HG03097 (cell line): ENCODE results near the gene GPR62.
A peak's percentile ranks its signal among the peaks of the same experiment; 100 is the strongest.

Source experiments
- ATAC-seq: cut with Tn5 transposase; IDR thresholded peaks from one replicate; pipeline ENCODE4 v1.9.1; 2021; ENCODE audit not compliant: unreplicated experiment, low FRiP score

GPR62 gene

DNA sequence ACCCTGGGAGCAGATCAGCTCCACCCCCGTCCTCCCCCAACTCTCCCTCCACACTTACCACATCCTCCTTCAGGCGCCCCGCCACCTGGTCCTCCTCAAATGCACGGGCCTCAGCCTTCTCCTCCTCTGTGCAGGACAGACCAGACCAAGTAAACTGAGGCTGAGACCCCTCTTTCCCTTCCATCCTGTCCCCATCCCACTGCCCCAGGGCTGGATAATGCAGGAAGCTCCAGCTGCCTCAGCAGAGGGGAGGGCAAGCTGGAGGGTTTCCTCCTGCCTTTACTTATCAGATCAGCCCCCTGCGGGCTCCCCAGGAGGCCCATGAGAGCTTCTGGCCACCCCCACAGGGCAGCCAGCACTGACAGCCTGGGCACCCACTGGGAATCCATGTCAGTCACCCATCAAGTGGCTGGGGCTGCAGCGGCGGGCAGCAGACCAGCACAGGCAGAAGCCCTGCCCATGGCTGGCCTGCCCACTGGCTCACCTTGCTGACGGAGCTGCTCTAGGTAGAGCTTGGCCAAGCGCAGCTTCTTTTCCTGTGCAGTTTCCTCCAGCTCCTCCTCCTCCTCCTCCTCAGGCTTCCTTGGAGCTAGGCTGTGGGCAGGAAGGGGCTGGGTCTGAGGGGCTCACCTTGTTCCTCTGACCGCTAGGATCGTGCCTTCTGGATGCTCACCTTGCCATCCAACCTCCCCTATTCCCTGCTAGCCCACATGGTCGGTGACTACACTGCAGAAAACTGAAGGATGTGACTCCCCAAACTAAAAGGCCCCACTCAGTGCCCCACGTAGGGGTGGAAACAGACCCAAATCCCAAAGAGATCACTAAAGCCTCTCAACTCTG lies 17.4 kb upstream of the GPR62 start:
- no peak for ATAC-seq

DNA sequence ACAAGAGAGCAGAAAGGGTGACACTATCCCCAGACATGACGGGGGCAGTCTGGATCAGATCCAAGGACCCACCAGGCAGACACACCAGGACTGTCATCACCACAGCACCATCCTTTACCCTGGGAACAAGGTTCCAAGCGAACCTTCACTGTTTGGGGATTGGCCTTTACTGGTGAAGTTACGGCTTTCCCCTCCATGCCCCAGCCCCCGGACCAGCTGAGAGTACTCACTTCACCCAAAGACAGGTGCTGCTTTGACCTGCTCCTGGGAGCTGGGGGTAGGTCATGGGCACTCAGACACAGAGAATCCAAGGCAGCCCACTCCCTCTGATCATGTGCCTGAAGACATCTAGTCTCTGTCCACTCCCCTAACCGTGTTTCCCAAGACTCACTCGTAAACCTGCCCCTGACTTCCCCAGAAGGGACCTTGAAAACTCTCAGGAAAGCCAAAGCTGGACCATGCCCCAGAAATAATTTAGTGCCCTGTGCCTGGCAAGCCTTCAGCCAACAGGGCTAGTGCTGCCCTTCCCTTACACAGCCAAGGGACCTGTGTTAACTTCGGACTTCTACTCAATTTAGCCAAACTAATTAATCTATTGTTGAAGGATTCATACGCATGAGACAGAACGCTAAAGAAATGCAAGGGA lies 16.3 kb upstream of the GPR62 start:
- no peak for ATAC-seq

DNA sequence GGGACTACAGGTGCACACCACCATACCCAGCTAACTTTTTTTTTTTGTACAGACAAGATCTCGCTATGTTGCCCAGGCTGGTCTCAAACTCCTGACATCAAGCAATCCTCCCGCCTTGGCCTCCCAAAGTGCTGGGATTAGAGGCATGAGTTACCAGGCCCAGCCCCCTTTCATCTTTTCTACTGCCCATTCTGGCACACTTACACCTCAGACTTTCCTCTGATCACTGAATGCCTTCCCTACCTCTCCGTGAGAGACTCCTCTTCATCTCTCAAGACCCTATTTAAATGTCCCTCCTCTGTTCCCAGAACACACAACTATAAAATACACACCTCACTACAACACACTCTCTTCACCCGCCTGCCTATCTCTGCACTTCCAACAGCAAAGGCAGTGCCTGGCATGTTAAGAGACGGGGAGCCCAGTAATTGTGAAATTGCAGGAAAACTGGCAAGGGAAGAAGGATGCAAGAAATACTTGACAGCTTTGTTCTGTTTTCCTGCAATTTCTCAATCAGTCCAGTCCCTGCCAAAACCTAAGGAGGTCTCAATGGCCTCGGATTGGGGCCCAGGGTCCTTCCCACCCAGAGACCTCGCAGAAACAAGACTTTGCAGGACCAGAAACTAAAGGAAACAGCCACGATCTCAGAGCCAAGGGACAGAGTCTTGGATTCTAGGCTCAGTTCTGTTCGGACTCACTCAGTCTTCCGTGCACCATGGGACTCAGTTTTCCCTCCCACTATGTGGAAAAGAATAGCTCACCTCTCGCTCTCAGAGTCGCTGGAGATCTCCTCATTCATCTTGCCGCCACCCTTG lies 14.3 kb upstream of the GPR62 start:
- no peak for ATAC-seq

DNA sequence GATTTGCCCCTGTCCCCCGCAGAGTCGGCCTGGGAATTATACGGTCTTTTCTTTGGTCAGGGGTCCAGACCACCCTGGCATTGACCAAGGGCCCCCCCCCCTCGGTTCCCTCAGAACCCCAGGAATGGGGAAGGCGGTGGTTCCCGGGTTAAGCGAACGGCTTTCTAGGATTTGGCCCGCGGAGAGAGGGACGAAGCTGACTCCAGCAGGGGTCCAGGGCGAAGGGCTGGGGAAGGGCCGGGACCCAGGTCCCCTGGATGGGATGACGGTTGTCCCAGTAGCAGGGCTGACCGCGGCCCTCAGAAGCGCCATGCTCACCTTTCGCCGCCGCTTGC lies 13.8 kb upstream of the GPR62 start:
- ATAC-seq: no peak

DNA sequence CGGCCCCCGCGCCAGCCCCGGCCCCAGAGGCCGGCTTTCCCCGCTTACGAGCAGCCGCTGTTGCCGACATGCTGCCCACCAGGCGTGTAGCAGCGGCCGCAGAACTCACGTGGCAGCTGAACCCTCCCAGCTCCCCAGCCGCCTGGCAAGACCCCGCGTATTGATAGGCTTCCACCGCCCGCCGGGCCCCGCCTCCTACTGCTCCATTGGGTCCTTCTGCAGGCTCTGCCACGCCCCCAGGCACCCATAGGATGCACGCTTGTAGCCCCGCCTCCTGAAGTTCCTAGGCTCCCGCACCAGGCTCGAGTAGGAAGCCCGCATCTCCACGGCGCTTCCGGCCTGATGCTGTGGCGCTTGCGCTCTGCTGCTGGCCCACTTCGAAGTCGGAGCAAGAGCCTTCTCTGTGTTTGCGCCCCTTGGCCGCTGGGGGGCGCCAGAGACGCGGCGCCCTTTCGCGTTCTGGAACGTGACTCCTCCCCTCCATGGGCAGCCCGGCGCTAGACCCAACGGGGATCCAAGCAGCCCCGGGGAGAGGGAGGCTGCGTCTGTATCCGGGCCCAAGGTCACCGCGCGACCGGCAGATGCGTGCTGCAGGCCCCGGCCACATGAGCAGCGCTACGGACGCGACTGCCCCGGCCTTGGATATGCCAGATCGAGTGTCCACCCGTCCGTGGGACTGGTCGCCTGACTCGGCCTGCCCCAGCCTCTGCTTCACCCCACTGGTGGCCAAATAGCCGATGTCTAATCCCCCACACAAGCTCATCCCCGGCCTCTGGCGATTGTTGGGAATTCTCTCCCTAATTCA lies 13.2 kb upstream of the GPR62 start, which contains the start of the genes PARP3 and RRP9:
Gene PARP3, plus strand, starts transcription at position 566 of the 805 bp plus-strand sequence. CDS start 993 bp downstream, outside the sequence.
Gene RRP9, minus strand, starts transcription at position 107 of the 805 bp plus-strand sequence. Its CDS starts 37 bp downstream, at position 70.
- ATAC-seq: peak; percentile 88

DNA sequence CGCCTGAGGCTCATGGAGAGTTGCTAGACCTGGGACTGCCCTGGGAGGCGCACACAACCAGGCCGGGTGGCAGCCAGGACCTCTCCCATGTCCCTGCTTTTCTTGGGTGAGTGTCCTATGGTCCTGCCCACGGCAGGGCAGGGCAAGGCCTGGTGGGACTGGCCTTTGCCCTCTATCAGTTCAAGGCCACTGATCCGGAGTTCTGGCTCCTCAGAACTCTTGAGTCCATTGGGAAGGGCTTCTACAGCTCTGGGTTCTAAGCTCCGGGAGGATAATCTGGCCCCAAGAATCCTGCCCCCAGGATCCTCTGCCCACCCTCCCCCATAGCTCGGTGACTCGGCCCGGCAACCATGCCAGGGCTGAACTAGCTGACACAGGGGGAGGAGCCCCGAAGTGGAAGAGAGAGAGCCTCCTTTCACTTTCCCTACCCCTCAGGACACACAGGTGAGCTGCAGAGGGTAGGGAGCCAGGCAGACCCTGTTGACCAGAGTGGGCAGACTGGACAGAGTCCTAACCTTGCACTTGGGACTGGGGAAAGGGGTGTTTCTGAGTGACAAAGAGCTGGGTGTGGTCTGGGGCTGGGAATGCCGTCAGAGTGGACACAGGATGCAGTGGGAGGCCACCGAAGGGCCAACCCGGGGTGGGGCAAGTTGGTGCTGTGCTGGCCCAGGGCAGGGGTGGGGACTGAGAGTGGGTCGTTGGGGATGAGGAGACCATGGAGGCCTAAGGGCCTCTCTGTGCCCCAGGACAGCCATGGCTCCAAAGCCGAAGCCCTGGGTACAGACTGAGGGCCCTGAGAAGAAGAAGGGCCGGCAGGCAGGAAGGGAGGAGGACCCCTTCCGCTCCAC lies 12.4 kb upstream of the GPR62 start:
- peak; percentile 0 for ATAC-seq

DNA sequence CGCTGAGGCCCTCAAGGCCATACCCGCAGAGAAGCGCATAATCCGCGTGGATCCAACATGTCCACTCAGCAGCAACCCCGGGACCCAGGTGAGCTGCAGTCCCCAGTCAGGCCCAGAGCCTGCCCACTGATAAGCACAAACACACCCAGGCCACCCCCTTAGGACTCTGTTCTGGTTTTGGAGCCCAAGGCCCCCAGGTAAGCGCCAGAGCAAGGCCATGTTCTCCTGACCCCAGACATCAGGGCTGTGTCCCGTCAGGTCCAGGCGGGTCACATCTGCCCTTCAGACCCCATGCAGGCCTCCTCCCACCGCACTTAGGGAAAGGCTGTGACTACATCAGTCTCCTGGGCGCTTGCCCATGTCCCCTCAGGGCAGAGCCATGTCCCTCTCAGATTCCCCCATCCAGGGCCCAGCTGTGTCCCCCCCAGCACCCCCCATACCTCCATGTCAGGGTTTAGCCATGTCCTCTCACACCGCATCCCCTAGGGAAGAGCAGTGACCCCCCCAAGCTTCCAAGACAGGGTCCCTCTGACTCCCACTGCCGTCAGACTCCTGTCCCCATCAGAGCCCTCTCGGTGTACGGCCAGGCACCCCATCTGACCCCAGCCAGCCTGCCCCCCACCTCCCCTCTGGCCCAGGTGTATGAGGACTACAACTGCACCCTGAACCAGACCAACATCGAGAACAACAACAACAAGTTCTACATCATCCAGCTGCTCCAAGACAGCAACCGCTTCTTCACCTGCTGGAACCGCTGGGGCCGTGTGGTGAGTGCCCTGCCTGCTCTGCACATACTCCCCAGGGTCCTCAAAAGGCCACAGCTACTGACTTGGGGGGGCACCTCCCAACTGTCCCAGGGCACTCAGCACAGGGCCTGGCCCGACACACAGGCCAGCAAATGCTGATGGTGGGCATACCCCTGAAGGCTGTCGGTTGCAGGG lies 11.5 kb upstream of the GPR62 start:
- no peak for ATAC-seq

DNA sequence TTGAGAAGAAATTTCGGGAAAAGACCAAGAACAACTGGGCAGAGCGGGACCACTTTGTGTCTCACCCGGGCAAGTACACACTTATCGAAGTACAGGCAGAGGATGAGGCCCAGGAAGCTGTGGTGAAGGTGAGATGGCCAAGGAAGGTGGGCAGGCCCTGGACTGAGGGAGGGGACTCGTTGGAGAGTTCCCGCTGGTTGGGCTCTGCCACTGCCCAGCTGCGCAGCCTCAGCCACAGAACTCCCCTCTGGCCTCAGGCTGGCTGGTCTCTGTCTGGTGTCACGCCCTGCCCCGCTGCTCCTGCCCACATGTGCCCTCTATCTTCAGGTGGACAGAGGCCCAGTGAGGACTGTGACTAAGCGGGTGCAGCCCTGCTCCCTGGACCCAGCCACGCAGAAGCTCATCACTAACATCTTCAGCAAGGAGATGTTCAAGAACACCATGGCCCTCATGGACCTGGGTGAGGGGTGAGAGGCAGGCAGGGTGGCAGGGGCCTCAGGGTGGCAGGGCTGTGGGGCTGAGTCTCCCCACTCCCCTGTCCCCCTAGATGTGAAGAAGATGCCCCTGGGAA lies 10.6 kb upstream of the GPR62 start:
- no peak for ATAC-seq

DNA sequence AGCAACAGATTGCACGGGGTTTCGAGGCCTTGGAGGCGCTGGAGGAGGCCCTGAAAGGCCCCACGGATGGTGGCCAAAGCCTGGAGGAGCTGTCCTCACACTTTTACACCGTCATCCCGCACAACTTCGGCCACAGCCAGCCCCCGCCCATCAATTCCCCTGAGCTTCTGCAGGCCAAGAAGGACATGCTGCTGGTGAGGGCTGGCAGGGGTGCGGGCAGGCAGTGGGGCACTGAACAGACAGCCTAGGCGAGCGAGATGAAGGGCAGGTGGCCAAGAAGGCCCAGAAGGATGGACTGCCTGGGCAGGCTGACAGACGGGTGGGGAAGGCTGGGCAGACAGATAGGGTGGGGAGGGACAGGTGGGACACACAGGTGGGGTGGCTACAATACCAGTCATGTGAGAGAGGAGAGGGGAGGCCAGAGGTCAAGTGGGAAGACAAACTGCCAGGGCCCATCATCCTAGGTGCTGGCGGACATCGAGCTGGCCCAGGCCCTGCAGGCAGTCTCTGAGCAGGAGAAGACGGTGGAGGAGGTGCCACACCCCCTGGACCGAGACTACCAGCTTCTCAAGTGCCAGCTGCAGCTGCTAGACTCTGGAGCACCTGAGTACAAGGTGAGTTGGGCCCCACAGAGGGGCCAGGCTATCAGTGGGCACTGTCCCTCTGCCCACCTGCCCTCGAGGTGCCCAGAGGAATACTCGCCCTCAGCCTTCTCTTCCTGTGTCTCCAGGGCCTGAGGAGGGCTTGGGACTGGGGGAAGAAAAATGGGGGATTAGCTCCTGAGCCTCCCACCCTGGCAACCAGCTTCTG lies 9.9 kb upstream of the GPR62 start:
- ATAC-seq: no peak

DNA sequence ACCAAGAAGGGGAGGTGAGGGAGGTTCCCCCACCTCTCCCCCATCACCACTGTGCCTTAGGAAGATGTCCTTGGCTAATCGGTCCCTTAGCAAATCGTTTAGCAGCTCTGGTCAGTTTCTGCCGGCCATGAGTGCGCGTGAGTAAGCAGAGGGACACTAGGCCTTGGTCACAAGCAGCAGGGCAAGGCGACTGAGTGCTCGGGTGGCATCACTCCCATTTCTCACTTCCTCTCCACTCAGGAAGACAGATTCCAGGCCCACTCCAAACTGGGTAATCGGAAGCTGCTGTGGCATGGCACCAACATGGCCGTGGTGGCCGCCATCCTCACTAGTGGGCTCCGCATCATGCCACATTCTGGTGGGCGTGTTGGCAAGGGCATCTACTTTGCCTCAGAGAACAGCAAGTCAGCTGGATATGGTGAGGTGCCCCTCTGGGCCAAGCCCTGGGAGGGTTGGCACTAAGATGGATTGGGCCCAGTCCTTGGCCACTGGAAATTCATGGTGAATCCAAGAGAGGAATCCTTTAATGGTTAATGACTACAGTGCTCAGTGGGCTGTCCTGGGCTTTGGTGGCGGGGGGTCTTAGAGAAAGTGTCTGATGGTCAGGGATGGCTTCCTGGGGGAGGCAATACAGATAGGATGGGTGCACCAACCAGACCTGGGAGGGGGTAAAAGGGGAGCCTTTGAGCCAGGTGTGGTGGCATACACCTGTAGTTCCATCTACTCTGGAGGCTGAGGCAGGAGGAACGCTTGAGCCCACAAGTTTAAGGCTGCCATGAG lies 9.1 kb upstream of the GPR62 start:
- no peak for ATAC-seq

DNA sequence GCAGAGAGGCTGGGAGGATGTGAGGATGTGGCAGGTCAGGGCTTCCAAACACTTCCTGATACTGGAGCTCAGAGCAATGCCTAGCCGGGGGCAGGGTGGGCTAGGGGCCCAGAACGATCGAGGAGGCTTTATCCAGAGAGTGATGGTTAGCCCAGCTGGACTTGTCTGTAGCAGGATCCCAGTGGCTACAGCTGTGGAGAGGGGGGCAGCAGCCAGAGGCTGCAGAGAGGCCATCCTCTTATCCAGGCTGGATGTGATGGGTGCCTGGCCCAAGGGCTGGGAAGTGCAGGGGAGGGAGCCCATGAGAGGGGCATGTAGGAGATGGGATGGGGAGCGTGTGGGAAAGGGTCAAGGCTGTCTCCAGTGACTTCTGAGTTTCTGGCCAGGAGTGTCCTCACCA lies 8.4 kb upstream of the GPR62 start:
- no peak for ATAC-seq

DNA sequence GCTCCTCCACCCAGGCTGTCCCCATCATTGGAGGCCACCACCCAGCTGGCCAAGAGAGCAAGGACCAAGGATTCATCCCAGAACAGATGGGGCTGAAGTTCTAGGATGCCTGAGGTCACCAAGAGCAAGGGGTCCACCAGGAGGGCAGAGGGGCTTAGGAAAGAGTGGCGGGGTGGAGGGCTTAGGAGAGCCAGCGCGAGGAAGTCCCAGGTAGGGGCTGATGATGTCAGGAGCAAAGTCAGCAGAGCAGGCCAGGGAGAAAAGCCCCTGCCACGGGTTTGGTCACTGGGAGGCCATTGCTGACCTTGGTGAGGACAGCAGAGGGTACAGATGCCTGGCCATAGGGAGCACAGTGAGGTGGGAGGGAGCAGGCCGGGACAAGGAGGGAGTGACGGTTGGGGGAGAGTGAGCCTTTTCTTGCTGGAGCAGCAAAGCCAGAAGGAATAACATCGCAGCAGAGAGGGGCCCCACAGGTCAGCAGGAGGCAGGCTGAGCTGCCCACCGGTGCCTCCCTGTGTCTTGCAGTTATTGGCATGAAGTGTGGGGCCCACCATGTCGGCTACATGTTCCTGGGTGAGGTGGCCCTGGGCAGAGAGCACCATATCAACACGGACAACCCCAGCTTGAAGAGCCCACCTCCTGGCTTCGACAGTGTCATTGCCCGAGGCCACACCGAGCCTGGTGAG lies 7.8 kb upstream of the GPR62 start:
- no peak for ATAC-seq

DNA sequence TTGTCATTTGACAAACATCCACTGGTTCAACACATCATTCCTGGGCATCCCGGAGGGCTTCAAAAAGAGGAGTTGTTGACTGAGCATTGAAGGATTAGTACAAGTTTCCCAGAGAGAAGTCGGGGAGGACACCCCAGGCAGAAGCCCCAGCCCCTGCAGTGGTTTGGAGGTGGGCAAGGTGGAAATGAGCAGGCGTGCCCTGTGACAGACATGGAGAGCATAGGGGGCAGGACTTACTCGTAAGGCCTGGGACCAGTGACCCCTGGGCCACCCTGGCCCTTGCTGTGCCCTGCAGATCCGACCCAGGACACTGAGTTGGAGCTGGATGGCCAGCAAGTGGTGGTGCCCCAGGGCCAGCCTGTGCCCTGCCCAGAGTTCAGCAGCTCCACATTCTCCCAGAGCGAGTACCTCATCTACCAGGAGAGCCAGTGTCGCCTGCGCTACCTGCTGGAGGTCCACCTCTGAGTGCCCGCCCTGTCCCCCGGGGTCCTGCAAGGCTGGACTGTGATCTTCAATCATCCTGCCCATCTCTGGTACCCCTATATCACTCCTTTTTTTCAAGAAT lies 7.1 kb upstream of the GPR62 start:
- ATAC-seq: no peak

DNA sequence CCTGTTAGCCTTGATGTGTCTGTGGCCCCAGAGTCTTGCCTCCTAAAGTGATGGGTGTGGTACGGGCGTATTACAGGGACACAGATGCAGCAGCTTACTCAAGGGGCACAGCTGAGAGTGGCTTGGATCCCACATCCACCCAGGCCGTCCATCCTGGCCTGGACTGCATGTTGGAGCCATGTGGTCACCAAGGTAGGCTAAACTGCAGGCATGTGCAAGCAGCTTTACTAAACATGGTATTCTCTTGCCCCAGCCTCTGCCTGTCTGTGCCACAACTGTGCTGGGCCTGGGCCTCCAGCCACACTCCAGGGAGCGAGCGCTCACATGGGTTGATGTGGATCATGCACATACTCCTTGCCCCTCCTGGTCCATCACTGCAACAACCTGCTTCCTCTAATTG lies 6.1 kb upstream of the GPR62 start:
- no peak for ATAC-seq

DNA sequence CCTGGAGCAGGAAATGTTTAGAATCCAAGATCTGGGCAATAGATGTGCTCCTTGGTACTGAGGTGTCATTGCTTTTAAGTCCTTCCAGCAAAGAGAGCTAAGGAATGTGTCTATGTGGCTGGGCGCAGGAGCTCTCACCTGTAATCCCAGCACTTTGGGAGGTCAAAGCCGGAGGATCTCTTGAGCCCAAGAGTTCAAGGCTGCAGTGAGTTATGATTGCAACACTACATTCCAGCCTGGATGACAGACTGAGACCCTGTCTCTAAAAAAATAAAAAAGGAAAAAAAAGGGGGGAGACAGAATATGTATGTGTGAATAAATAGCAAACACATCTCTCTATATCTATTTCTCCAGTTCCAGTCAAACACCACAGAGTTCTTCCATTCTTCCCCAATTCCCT lies 4.3 kb upstream of the GPR62 start:
- ATAC-seq: no peak

DNA sequence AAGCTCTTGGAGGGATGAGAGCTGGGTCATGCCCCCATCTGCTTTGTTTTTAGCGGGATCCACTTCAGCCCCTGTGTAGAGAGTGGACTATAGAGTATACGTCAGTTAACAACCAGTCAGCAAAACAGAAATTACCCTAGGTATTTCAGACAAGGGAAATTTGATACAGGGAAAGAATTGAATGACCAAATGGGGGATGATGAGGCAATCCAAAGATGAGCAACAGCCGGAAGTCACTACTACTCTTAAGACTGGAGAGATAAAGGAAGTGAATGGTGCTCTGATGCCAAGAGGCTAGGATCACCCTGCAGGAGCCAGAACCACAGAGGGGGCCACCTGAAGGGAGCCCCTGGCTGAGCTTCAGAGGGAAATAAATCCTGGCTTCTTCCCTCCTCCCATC lies 1.7 kb upstream of the GPR62 start:
- no peak for ATAC-seq
